ENCODE measurements around the gene SCAP. TPM values are rescaled to one million over a fixed set of nuclear protein-coding genes. Genes with fewer than 3 reads are reported as not detected.

SCAP gene
- total RNA-seq, 1 donor from 2014 or later = 137 TPM

DNA sequence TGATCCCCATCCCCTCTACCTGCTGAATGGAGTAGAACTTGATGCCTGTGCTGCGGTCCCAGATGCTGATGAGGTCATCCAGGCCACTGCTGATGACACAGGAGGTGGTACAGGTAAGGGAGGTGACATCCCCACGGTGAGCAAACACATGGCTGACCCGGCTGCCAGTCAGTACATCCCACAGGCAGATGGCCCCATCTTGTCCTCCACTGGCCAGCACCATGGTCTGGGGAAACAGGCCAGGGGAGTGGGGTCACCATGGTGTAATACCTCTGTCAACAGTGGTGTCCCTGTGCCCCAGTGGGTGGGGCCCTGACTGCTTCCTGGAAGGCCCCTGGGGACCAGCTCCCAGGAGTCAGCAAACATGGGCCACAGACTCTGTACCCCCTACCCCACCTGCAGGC is 61.6 kb downstream of the SCAP start:
- no peak for DNase-seq (ENCODE audit: low spot score)

DNA sequence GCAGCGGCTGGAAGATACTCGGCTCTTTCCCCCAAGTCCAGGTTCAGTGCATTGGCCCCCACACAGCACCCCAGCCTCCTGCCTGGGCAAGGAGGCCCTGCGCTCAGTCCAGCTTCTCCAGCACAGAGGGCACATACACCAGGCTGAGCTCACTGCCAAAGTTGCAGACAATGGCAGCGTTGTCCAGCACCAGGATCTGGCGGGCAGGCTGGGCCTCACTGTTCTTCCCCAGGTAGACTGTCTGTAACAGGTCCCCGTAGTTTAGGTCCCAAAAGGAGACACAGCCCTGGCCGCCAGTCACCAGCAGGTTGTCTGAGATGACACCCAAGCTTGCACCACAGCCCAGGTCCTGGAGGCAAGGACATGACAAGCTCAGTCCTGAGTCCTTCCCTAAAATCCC is 62.0 kb downstream of the SCAP start:
- DNase-seq (ENCODE audit: low spot score) = no peak

DNA sequence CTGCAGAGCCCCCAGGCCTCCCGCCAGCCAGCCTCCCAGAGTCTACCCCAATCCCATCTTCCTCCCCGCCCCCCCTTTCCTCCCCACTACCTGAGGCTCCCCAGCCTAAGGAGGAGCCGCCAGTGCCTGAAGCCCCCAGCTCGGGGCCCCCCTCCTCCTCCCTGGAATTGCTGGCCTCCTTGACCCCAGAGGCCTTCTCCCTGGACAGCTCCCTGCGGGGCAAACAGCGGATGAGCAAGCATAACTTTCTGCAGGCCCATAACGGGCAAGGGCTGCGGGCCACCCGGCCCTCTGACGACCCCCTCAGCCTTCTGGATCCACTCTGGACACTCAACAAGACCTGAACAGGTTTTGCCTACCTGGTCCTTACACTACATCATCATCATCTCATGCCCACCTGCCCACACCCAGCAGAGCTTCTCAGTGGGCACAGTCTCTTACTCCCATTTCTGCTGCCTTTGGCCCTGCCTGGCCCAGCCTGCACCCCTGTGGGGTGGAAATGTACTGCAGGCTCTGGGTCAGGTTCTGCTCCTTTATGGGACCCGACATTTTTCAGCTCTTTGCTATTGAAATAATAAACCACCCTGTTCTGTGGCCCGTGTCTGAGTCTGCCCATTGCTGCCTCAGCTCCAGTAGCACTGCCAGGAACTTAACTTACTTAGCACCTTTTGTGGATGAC is 62.8 kb downstream of the SCAP start:
- DNase-seq (ENCODE audit: low spot score) = no peak

DNA sequence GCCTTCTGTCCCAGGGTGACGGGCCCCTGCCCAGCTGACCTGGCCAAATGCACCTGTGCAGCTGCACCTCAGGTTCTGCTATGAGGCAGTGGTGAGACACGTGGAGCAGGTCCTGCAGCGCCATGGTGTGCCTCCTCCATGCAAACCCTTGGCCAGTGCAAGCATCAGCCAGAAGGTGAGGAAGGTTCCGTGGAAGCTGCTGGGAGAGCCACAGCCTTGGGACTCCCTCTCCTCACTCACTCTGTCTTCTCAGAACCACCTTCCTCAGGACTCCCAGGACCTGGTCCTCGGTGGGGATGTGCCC is 63.3 kb downstream of the SCAP start:
- DNase-seq (ENCODE audit: low spot score) = no peak

DNA sequence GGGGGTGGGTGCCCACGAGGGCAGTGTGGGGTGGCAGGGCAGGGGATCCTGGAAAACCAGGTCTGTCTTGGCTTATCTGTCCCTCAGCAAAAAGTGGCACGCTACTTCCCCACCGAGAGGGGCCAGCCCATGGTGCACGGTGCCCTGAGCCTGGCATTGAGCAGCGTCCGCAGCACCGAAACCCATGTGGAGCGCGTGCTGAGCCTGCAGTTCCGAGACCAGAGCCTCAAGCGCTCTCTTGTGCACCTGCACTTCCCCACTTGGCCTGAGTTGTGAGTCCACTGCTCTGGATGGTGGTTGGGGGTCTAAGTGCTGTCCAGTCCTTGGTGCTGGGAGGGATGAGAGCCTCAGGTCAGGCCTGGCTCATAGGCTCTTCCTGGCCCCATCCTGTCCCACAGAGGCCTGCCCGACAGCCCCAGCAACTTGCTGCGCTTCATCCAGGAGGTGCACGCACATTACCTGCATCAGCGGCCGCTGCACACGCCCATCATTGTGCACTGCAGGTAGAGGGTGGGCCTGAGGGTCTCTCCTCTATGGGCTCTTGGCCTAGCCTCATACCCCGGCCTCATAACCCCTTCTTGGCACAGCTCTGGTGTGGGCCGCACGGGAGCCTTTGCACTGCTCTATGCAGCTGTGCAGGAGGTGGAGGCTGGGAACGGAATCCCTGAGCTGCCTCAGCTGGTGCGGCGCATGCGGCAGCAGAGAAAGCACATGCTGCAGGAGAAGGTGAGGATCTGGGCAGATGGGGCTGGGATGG is 63.9 kb downstream of the SCAP start:
- no peak for DNase-seq (ENCODE audit: low spot score)

DNA sequence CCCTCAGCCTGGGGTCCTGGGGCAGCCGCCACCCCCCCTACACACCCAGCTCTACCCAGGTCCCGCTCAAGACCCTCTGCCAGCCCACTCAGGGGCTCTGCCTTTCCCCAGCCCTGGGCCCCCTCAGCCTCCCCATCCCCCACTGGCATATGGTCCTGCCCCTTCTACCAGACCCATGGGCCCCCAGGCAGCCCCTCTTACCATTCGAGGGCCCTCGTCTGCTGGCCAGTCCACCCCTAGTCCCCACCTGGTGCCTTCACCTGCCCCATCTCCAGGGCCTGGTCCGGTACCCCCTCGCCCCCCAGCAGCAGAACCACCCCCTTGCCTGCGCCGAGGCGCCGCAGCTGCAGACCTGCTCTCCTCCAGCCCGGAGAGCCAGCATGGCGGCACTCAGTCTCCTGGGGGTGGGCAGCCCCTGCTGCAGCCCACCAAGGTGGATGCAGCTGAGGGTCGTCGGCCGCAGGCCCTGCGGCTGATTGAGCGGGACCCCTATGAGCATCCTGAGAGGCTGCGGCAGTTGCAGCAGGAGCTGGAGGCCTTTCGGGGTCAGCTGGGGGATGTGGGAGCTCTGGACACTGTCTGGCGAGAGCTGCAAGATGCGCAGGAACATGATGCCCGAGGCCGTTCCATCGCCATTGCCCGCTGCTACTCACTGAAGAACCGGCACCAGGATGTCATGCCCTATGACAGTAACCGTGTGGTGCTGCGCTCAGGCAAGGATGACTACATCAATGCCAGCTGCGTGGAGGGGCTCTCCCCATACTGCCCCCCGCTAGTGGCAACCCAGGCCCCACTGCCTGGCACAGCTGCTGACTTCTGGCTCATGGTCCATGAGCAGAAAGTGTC is 64.7 kb downstream of the SCAP start:
- DNase-seq (ENCODE audit: low spot score) = no peak

DNA sequence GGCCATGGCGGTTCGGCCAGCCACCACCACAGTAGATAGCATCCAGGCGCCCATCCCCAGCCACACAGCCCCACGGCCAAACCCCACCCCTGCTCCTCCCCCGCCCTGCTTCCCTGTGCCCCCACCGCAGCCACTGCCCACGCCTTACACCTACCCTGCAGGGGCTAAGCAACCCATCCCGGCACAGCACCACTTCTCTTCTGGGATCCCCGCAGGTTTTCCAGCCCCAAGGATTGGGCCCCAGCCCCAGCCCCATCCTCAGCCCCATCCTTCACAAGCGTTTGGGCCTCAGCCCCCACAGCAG is 65.4 kb downstream of the SCAP start:
- no peak for DNase-seq (ENCODE audit: low spot score)

DNA sequence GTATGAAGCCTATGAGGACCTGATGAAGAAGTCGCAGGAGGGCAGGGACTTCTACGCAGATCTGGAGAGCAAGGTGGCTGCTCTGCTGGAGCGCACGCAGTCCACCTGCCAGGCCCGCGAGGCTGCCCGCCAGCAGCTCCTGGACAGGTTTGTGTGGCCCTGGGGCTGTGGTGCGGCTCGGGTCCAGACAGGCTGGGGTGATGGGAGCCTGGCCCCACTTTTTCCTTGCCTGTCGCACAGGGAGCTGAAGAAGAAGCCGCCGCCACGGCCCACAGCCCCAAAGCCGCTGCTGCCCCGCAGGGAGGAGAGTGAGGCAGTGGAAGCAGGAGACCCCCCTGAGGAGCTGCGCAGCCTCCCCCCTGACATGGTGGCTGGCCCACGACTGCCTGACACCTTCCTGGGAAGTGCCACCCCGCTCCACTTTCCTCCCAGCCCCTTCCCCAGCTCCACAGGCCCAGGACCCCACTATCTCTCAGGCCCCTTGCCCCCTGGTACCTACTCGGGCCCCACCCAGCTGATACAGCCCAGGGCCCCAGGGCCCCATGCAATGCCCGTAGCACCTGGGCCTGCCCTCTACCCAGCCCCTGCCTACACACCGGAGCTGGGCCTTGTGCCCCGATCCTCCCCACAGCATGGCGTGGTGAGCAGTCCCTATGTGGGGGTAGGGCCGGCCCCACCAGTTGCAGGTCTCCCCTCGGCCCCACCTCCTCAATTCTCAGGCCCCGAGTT is 65.9 kb downstream of the SCAP start:
- no peak for DNase-seq (ENCODE audit: low spot score)

DNA sequence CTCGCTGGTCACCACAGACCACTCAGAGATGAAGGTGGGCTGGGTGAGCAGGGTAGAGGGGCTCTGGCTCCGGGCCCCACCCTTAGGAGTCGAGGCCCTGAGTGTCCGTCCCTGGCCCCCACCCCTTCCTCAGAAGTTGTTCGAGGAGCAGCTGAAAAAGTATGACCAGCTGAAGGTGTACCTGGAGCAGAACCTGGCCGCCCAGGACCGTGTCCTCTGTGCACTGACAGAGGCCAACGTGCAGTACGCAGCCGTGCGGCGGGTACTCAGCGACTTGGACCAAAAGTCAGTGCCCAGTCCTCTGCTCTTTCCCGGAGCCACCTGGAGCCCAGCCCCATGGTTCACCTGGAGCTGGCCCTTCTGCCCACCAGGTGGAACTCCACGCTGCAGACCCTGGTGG is 66.5 kb downstream of the SCAP start:
- no peak for DNase-seq (ENCODE audit: low spot score)

DNA sequence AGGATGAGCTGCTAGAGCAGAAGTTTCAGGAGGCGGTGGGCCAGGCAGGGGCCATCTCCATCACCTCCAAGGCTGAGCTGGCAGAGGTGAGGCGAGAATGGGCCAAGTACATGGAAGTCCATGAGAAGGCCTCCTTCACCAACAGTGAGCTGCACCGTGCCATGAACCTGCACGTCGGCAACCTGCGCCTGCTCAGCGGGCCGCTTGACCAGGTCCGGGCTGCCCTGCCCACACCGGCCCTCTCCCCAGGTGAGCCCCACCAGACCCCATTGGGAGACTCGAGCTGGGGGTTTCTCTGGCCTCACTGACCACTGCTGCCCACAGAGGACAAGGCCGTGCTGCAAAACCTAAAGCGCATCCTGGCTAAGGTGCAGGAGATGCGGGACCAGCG is 66.9 kb downstream of the SCAP start:
- DNase-seq (ENCODE audit: low spot score) = no peak

DNA sequence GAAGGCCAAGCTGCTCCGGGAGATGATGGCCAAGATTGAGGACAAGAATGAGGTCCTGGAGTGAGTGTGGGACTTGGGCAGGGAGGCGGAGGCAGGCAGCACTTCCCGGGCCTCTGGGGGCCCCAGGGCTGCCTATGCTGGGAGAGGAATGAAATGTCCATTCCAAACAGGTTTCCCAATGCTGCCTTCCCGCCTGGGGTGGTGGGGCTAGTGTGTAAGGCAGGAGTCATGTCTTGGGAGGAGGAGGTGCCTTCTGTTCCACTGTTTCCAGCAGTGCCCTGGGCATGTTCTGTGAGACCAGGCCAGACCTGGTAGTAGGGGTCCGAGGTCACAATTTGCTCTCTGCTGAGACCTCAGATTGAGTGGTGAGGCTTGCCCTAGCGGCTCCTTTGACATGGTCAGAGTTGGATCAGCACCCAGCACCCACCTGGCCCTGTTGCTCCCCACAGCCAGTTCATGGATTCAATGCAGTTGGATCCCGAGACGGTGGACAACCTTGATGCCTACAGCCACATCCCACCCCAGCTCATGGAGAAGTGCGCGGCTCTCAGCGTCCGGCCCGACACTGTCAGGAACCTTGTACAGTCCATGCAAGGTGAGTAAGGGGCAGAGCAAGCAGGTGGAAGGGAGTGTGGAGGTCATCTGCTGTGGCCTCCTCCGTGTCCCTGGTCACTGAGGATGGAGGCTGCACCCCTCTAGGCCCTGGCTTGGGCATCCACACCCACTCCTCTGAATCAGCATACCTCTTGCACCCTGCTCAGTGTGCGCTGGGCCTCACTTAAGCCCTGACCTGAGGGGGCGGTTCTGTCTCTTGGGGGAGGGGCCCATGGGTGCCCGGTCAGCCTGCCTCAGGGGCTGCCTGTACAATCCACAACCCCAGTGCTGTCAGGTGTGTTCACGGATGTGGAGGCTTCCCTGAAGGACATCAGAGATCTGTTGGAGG is 67.6 kb downstream of the SCAP start:
- DNase-seq (ENCODE audit: low spot score) = no peak

DNA sequence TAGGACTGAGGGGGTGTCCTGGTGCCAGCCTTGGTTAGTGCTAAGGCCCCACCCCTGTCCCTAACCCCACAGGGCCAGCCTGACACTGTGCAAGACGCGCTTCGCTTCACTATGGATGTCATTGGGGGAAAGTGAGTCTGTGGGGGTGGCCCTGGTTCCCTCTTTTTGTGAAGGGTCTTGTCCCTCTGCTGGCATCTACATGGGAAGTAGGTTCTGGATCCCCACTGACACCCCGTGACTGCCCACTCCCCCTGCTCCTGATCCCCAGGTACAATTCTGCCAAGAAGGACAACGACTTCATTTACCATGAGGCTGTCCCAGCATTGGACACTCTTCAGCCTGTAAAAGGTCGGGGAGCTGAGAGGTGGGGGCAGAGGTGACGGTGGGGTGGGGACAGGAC is 68.5 kb downstream of the SCAP start:
- no peak for DNase-seq (ENCODE audit: low spot score)

DNA sequence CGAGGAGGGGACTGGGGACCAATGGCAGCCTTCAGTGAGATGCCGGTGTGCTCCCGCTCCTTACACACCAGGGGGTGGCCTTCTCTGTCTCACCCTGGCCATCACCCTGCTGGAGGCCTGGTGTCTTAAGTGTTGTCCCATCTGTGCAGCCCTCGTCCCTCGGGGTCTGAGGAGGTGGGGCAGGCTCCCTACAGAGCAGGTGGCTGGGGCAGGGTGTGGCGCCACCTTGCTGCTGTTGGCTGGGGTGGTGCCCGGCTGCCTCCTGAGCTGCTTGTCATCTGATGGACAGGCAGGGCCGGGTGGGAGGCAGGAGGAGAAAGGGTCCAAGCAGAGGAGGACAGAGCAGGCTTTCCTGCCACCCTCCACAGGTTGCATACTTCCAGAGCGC is 69.0 kb downstream of the SCAP start:
- no peak for DNase-seq (ENCODE audit: low spot score)

DNA sequence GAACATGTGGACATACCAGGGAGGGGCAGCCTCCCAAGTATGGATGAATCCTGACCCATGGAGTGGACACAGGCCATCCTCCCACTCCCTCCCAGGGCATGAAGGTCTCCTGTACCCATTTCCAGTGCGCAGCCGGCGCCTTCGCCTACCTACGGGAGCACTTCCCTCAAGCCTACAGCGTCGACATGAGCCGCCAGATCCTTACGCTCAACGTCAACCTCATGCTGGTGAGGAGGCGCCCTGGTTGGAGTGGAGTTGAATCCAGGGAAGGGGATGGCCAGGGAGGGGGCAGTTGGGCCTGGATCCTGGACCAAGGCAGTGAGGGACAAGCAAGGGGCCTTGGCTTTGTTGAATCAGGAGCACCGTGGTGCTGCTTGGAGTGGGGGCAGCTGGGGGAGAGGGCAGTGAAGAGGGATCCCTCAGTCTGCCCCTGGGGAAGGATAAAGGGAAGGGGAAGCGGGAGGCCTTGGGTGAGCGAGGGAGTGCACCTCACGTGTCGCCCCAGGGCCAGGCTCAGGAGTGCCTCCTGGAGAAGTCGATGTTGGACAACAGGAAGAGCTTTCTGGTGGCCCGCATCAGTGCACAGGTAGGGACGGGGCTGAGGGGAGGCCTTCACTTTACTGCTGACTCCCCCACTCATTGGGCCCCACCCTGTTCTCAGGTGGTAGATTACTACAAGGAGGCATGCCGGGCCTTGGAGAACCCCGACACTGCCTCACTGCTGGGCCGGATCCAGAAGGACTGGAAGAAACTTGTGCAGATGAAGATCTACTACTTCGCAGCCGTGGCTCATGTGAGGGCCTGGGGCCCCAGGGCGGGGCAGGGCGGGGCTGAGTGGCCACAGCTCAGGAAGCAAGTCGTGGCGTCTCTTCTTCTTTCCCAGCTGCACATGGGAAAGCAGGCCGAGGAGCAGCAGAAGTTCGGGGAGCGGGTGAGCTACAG is 69.7 kb downstream of the SCAP start:
- DNase-seq (ENCODE audit: low spot score) = no peak

DNA sequence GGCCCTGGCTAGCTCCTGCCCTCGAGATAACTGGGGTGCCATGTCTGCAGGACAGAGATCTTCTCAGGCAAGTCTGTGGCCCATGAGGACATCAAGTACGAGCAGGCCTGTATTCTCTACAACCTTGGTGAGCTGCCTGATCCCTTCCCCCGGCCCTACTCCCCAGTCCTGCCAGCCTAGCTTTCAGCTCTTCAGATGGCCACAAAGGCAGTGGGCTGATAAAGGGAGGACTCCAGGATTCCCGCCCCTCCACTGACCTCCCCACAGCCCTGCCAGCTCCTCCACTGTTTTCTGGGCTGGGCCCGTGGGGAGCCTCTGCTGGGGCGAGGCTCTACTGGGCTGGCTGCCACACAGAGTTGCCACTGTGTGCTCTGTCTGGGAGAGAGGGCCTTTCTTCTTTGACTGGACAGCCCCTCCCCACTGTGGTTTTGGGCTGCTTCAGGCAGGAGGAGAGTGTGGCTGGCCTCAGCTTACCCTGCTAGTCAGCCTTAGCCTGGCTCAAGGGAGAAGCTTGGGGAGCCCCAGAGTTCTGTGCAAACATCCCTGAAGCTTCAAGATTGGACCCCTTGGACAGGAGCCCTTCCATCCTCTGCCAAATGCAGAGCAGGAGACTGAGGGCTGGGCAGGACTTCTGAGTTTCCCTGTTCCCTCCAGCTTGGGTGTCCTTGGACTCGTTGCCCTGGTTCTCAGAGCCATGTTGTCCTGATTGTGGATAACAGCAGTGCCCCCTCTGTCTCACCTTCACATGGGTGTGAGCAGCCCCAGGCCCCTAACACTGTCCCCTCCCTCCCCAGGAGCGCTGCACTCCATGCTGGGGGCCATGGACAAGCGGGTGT is 70.6 kb downstream of the SCAP start:
- DNase-seq (ENCODE audit: low spot score) = no peak

DNA sequence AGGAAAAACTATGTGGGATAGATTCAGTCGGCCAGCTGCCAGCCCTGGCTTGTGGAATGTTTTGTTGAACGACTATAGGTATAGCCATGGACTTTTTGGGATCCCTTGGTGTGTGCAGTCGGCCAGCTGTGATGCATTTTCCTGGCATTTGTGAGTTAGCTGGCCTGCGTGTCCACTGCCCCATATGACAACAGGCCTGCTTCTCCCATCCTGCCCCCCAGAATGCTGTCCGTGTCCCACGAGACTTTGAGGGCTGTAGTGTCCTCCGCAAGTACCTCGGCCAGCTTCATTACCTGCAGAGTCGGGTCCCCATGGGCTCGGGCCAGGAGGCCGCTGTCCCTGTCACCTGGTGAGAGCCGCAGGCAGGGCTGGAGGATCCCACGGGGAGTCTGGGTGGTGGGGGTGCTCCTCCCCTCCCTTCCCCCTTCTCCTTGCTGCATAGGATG is 71.3 kb downstream of the SCAP start:
- no peak for DNase-seq (ENCODE audit: low spot score)

DNA sequence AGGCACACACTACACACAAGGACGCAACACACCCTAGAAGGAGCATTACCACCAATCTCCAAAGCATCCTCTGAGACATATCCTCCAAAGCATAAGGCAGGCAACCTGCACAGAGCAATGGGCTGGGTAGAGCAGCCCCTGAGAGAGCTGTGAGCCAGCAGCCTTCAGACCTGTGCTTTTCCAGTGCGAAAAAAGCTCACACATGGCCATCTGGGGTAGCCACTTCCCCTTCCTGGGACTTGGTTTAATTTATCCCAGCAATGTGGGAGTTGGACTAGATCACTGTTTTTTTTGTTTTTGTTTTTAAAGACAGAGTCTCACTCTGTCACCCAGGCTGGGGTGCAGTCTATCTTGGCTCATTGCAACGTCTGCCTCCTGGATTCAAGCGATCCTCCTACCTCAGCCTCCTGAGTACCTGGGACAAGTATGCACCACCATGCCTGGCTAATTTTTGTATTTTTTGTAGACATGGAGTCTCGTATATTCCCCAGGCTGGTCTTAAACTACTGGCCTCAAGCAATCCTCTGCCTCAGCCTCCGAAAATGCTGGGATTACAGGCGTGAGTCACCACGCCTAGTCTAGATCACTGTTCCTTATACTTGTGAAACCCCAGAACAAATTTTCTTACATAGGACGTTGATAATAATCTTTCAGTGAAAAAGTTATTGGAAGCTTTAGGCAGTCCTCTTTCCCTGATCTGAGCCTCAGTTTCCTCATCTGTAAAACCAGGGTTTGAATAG is 76.0 kb downstream of the SCAP start:
- DNase-seq (ENCODE audit: low spot score) = no peak

DNA sequence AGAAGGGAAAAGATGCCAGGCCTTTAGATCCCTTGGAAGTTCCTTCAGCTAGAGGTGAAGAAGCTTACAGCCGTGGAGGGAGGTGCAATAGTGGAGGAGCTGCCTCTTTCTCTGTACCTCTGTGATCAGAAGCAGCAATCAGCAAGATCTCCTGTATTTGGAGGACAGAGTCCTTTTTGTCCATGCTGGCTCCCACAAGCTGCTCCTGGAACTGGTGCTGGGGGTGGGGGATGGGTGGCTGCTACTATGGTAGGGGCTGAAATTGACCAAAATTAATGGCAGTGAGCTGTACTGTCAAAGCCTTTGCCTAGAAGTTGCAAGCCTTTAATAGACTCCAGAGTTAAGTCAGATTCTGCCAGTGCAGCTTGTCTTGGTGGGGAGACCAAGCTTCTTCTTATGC is 76.7 kb downstream of the SCAP start:
- DNase-seq (ENCODE audit: low spot score) = no peak

DNA sequence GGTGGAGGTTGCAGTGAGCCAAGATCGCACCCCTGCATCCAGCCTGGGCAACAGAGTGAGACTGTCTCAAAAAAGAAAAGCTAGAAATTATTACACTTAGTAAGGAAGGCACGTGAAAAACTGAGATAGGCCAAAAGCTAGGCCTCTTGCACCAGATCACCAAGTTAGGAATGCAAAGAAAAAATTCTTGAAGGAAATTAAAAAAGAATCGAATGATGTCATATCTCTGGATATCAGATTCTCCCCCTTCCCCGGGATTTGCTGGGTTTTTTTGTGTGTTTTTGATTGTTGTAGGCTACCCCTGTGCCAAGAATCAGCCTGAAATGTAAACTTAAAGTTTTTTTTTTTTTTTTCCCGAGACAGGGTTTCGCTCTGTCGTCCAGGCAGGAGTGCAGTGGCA is 77.5 kb downstream of the SCAP start:
- DNase-seq (ENCODE audit: low spot score) = no peak

Data from mucosa of gallbladder (tissue), 1 donor.